Common myeloid progenitor, CD34-positive (primary cell): ENCODE results near the gene MVB12B.
"Not testable (repeated sequence)": the region's sequence is repeated elsewhere in the genome, so short reads cannot be mapped to it uniquely, and the experiment has no call there.

ENCODE experiments used
- CTCF ChIA-PET: fragments of 350-600 bp; sonication (Branson Sonifier 250); formaldehyde crosslinking; loops from one replicate; lab custom pipeline; 2021; ENCODE audit warnings: antibody characterized with exemption; lab: Charles Lee
- POLR2A ChIA-PET: fragments of 350-600 bp; sonication (Branson Sonifier 250); formaldehyde crosslinking; loops from one replicate; lab custom pipeline; 2021; ENCODE audit warnings: antibody characterized with exemption; lab: Charles Lee
- DNase-seq, 3 donors: peaks; one replicate each; pipeline versions ENCODE4 v3.0.0 to v3.0.0-alpha.2; 2013
- H3K27ac ChIP-seq, 2 experiments: 1 replicate in 1 of 2; 2 replicates in 1 of 2; pipeline ENCODE4 v1.7.0; 2013; ENCODE audit warnings: inconsistent platforms in 2 of 2, low read length in 2 of 2, mild to moderate bottlenecking in 2 of 2, low read depth in 1 of 2, moderate library complexity in 1 of 2; ENCODE audit not compliant: severe bottlenecking in 2 of 2, insufficient read depth in 1 of 2, poor library complexity in 1 of 2
- H3K27me3 ChIP-seq, 5 experiments: replicated peaks in 2 of 5; 1 replicate in 3 of 5; 2 replicates in 2 of 5; pipeline versions ENCODE4 v1.6.1 to v1.7.0; 2013; ENCODE audit warnings: low read length in 4 of 5, mild to moderate bottlenecking in 2 of 5, moderate library complexity in 2 of 5, inconsistent platforms in 1 of 5; ENCODE audit not compliant: insufficient read depth in 5 of 5, control insufficient read depth in 4 of 5
- H3K36me3 ChIP-seq, 4 experiments: 1 replicate in 2 of 4; 2 replicates in 2 of 4; pipeline versions ENCODE4 v1.6.1 to v1.7.0; 2013; ENCODE audit warnings: low read length in 3 of 4, control low read depth in 1 of 4, mild to moderate bottlenecking in 1 of 4; ENCODE audit not compliant: control insufficient read depth in 4 of 4, insufficient read depth in 4 of 4
- H3K4me1 ChIP-seq, 4 experiments: 1 replicate in 3 of 4; 2 replicates in 1 of 4; pipeline versions ENCODE4 v1.6.1 to v1.7.1; 2013; ENCODE audit warnings: low read length in 3 of 4, mild to moderate bottlenecking in 3 of 4, control low read depth in 1 of 4, inconsistent platforms in 1 of 4, moderate library complexity in 1 of 4; ENCODE audit not compliant: control insufficient read depth in 4 of 4, insufficient read depth in 4 of 4; ENCODE audit errors: control extremely low read depth in 1 of 4
- H3K4me3 ChIP-seq, 7 experiments: 1 replicate in 4 of 7; 2 replicates in 3 of 7; pipeline versions ENCODE4 v1.5.1 to v1.7.0; 2013; ENCODE audit warnings: mild to moderate bottlenecking in 7 of 7, low read length in 6 of 7, moderate library complexity in 6 of 7, inconsistent platforms in 2 of 7, low read depth in 2 of 7, control low read depth in 1 of 7; ENCODE audit not compliant: insufficient read depth in 4 of 7, control insufficient read depth in 1 of 7; ENCODE audit errors: extremely low read depth in 1 of 7
- H3K9me3 ChIP-seq, 5 experiments: 1 replicate in 4 of 5; 2 replicates in 1 of 5; pipeline versions ENCODE4 v1.6.1 to v1.7.1; 2013; ENCODE audit warnings: low read length in 4 of 5, mild to moderate bottlenecking in 2 of 5, inconsistent platforms in 1 of 5, low read depth in 1 of 5, moderate library complexity in 1 of 5; ENCODE audit not compliant: control insufficient read depth in 4 of 5, insufficient read depth in 2 of 5; ENCODE audit errors: control extremely low read depth in 1 of 5
- WGBS: methylation state at CpG from one replicate; pipeline ENCODE4 v1.1.5; 2013; ENCODE audit not compliant: insufficient coverage; 5-methylcytosine and 5-hydroxymethylcytosine counted together

The MVB12B gene

DNA sequence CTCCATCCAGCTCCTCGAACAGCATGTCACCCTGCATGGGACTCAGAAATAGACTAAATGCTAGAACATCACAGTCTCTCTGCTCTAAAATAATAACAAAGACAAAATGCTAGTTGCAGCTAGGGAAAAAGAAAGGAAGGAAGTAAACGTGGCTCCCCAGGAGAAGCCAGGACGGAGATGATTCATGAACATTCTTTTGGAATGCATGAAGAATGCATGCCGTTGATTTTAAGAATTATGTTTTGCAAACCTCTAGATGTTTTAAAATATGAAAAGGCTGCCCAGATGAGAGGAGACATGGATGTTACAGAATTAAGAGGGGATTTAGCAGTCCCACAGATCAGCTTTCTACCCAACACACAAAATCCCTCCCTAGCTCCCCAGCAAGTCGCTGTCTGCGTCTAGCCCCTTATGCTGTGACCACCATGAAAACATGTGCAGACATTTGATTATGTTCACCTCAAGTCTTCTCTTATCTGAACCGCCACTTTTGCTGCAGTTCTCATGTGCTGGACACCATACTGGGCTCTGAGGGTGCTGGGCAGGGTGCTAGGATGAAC is 147.7 kb downstream of the MVB12B start:
- H3K36me3 ChIP-seq = peaks cover 0 to 3% (median under 1%) of the 10 kb centered on the region in 4 experiments
- ChIA-PET CTCF (interaction anchor here (0.8 to 1.3 kb wide), 2 partner anchors 8 to 26 kb away, joined by 3 read pairs; no protein-coding TSS in a partner anchor), POLR2A (interaction anchor here (0.5 kb wide), 1 partner anchor 325 kb away, joined by 3 read pairs; no protein-coding TSS in a partner anchor)
- H3K27ac ChIP-seq = no peak overlapping the region
- peaks cover 28 to 59% (median 45%) of the 10 kb centered on the region in 4 experiments for H3K4me1 ChIP-seq
- DNase-seq = peak in 1 of 3 donors; percentile 37
- 91% methylated on average over 6 of the region's 7 CpGs for WGBS
- no peaks in the 10 kb centered on the region for H3K27me3 ChIP-seq
- no peak overlapping the region for H3K4me3 ChIP-seq
- peaks cover 0 to 4% (median 0%) of the 10 kb centered on the region in 5 experiments for H3K9me3 ChIP-seq

DNA sequence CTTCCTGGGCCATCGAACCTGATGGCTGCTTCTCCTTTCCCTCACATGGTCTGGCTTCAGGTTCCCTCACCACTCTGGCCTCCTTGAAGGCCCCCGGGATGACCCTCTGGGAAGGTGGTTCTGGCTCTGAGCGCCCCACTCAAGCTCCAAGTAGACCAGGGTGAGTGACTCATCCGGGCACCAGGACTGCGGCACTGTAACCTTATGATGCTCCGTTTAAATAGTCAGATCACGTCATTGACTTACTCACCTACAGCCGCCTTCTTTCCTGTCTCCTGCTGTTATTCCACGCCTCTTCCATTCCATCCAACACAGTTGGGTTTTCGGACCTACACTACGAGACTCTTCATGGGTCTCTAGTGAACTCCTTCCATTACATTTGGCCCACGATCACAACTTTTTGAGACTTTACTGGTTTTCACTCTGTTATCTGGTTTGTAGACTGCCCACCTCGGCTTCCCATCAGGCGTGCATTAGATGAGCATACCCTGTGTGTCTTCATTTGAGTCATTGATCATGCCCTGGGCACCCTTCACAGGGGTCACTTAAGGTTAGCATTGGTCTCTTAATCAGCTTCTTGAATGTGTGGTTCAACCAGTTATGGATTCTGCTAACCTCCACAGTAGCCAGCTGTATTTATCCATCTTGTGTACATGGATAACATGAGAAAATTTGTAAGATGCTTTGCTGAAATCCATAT is 148.3 kb downstream of the MVB12B start:
- ChIA-PET CTCF (no interaction called here), POLR2A (no interaction called here)
- Histone ChIP-seq H3K9me3 (peaks cover 0 to 4% (median 0%) of the 10 kb centered on the region in 5 experiments), H3K4me1 (peaks cover 22 to 52% (median 38%) of the 10 kb centered on the region in 4 experiments), H3K4me3 (no peak overlapping the region), H3K36me3 (peaks cover 0 to 3% (median under 1%) of the 10 kb centered on the region in 4 experiments), H3K27me3 (no peaks in the 10 kb centered on the region), H3K27ac (no peak overlapping the region)
- WGBS = 95% methylated on average over 14 of the region's 14 CpGs
- DNase-seq = no peak

DNA sequence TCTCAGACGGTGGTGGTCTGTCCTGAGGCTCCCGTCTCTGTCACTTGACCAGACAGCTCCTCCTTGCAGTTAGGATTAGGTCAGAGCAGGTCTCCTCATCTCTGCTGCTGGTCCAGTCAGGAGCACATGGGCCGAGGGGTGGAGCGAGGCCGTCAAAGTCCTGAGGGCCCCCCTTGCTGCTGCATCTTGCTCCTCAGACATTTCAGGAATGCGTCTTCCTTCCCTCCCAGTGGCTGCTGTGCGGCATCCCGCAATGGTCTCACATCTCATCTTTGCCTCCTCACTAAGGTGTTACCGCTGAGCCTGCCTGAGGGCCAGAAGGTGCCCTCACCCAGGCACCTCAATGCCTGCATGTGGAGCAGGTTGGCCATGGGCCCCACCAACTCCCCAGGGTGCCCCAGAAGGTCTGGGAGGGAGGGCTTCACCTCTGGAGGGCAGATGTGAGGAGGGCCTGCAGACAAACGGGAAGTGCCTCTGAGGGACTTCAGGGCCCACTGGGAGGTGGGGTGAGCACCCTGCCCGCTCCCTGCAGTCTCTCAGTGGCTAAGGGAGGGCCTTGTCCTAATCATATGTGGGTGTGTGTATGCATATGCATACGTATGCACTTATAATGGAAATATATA is 149.4 kb downstream of the MVB12B start:
- WGBS = 100% methylated on average over 8 of the region's 12 CpGs
- no peaks in the 10 kb centered on the region for H3K27me3 ChIP-seq
- peak in 1 of 3 donors; percentile 37 for DNase-seq
- peaks cover 0 to 3% (median under 1%) of the 10 kb centered on the region in 4 experiments for H3K36me3 ChIP-seq
- ChIA-PET CTCF (interaction anchor here (0.7 kb wide), 1 partner anchor 37 kb away, joined by 3 read pairs; no protein-coding TSS in a partner anchor), POLR2A (no interaction called here)
- peaks cover 0 to 4% (median 0%) of the 10 kb centered on the region in 5 experiments for H3K9me3 ChIP-seq
- H3K27ac ChIP-seq = no peak overlapping the region
- peaks cover 12 to 41% (median 28%) of the 10 kb centered on the region in 4 experiments for H3K4me1 ChIP-seq
- H3K4me3 ChIP-seq = no peak overlapping the region

DNA sequence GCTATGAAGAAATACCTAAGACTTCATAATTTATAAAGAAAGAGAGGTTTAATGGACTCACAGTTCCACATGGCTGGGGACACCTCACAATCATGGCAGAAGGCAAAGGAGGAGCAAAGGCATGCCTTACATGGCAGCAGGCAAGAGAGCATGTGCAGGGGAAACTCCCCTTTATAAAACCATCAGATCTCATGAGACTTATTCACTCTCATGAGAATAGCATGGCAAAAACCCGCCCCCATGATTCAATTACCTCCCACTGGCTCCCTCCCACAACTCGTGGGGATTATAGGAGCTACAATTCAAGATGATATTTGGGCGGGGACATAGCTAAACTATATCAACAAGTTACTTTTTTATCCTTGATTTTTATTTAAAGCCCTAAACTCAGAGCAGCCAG is 150.8 kb downstream of the MVB12B start:
- 100% methylated on average over 1 of the region's 3 CpGs for WGBS

DNA sequence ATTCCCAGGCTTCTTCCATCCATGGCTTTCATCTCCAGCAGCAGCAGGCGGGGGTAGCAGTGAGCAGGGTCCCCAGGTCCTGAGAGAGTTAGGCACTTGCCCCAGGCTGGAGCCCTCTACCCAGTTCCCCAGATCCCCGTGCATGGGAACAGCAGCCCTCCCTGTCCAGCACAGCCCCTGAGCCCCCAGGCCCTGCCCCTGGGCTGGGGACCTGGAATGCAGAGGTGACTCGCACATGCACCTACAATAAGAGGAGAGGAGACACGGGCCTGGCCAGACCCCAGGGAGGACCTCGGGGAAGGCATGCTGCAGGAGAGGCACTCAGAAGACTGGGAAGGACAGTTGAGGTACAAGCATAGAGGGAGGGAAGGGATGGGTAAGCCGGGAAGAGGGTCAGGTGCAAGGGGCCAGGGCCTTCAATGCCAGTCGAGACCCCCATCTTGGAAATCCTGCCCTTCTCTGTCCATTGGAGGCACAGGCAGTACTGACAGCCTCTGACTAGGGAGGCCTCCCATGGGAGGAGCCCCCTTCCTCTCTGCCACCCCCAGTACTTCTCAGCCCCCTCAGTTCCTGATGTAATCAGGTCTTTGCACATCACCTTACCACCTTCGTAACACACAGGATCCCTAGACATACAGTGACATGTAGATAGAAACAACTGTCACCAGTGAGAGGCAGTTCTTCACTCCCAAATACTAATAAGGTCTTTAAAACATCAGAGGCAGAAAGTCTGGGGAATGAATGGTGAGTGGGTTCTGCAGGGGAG is 151.8 kb downstream of the MVB12B start:
- Histone ChIP-seq H3K27ac (no peak overlapping the region), H3K4me3 (no peak overlapping the region), H3K4me1 (peaks cover 0 to 19% (median 10%) of the 10 kb centered on the region in 4 experiments), H3K36me3 (peaks cover 0 to 8% (median under 1%) of the 10 kb centered on the region in 4 experiments), H3K27me3 (no peaks in the 10 kb centered on the region), H3K9me3 (peaks cover 0 to 4% (median 0%) of the 10 kb centered on the region in 5 experiments)
- ChIA-PET CTCF (no interaction called here), POLR2A (no interaction called here)
- WGBS = 100% methylated on average over 7 of the region's 8 CpGs
- DNase-seq = no peak

More for the DNA sequence above, 150.8 kb downstream of the MVB12B start:
- H3K27me3 ChIP-seq, H3K36me3 ChIP-seq, H3K27ac ChIP-seq, H3K4me3 ChIP-seq, DNase-seq, H3K9me3 ChIP-seq, CTCF ChIA-PET, POLR2A ChIA-PET: not testable (repeated sequence)
- H3K4me1 ChIP-seq = peaks cover 5 to 27% (median 16%) of the 10 kb centered on the region in 4 experiments

DNA sequence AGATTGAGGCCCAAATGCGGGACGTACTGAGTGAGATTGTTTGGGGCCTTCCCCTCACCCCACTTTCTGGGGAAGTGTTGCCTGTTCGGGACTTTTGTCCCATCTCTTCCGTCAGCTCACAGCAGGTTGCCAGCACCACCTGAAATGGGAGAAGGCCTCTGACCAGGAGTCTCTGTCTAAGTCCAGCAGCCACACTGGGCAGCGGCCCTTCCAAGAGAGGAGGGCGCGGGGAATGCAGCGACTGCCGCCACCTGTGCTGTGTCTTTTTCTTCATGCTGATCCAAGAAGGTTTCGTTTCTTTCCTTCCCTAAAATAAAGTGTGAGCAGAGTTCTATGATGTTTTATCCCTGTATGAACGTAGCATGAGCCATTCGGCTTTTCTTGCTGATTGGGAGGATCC is 152.9 kb downstream of the MVB12B start:
- no peak overlapping the region for H3K4me3 ChIP-seq
- peaks cover 0 to 6% (median 2%) of the 10 kb centered on the region in 4 experiments for H3K36me3 ChIP-seq
- H3K4me1 ChIP-seq = peaks cover 0 to 16% (median 9%) of the 10 kb centered on the region in 4 experiments
- no peak overlapping the region for H3K27ac ChIP-seq
- ChIA-PET CTCF (no interaction called here), POLR2A (no interaction called here)
- no peak for DNase-seq
- no peaks in the 10 kb centered on the region for H3K27me3 ChIP-seq
- H3K9me3 ChIP-seq = peaks cover 0 to 4% (median 0%) of the 10 kb centered on the region in 5 experiments
- WGBS = over 99% methylated on average over 12 of the region's 12 CpGs
